Activated naive CD8-positive, alpha-beta T cell treated with anti-CD3 and anti-CD28 coated beads, Interleukin-2, amount 10 ng/mL, durations not matched to agents 7 days and 5 days (primary cell): ENCODE data around the gene CNTN3. TPM values are rescaled to one million over a fixed set of nuclear protein-coding genes. Genes with fewer than 3 reads are reported as not detected.

Source experiments
- ATAC-seq: fragments of 150-1000 bp; cut with Tn5 transposase; one replicate; pipeline ENCODE4 v1.10.0; 2021; ENCODE audit warnings: low read depth, moderate library complexity
- POLR2A ChIA-PET: fragments of 350-600 bp; sonication (Branson Sonifier 250); formaldehyde crosslinking; loops from one replicate; lab custom pipeline; 2021; ENCODE audit warnings: antibody characterized with exemption; lab: Charles Lee
- DNase-seq: peaks from one replicate; pipeline ENCODE4 v3.0.0; 2021
- H3K27ac Mint-ChIP-seq: one replicate; pipeline ENCODE4 v1.8.0; 2022; ENCODE audit warnings: mild to moderate bottlenecking, mixed read lengths
- H3K27me3 Mint-ChIP-seq: one replicate; pipeline ENCODE4 v1.8.0; 2022; ENCODE audit warnings: mild to moderate bottlenecking, moderate library complexity, mixed read lengths
- H3K36me3 Mint-ChIP-seq: one replicate; pipeline ENCODE4 v1.8.0; 2021; ENCODE audit warnings: mild to moderate bottlenecking, mixed read lengths
- H3K4me1 Mint-ChIP-seq: one replicate; pipeline ENCODE4 v1.8.0; 2021; ENCODE audit warnings: mixed read lengths
- H3K4me3 Mint-ChIP-seq: one replicate; pipeline ENCODE4 v1.8.0; 2022; ENCODE audit warnings: mild to moderate bottlenecking, moderate library complexity, mixed read lengths
- H3K9me3 Mint-ChIP-seq: one replicate; pipeline ENCODE4 v1.8.0; 2021; ENCODE audit warnings: mixed read lengths
- total RNA-seq, 2 experiments: library from RNA; stranded (reverse); gene quantifications; one replicate each; pipeline ENCODE4 v1.2.3, GENCODE V29; 2021

Gene CNTN3
- not detected for total RNA-seq

DNA sequence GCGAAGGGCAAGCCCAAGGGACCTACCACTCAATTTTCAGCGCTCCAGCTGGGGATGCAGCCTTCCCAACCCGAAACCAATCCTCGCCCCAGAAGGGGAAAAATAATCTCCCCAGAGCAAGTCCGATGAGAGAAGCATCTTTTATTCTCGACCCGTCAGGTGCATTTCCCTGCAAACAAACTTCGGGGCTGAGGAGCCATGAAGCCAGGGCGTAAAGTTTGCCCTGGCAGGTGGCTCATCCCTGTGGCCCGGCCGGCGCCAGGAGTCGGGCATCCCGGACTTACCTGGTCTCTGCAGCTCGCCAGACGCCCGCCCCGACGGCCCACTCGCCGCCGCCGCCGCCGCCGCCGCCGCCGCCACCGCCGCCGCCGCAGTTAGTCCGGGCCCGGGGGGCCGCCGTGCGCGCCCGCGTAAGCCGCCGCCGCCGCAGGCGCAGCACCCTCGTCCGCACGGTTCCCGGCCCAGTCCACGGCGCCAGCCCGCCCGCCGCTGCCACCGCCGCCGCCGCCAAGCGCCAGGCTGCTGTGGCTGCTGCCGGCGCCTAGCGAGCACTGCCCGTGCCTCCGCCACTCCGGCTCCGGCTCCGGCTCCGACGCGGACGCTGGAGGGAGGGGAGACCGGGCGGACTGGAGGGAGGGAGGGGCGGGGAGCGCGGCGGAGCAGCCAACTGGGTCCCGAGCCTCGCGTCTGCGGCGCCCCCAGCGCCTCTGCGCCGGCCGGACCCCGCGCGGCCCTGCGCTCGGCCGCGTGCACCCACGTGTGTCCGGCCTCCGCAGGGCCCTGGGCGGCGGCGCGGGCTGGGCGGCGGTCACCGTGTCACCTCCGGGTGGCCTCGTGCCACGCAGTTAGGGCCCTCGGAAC, at the start of gene CNTN3:
CNTN3 (minus strand) TSS at position 553 of the 861 bp plus-strand sequence. CDS start 93,547 bp downstream, outside the sequence.
- Mint-ChIP-seq H3K4me3 (no peak within 1 kb of the TSS), H3K36me3 (no peaks in the 10 kb centered on the region), H3K27me3 (peaks cover 20% of the 10 kb centered on the region), H3K9me3 (no peaks in the 10 kb centered on the region), H3K27ac (no peak within 1 kb of the TSS), H3K4me1 (no peaks in the 10 kb centered on the region)
- POLR2A ChIA-PET, result no interaction called here
- ATAC-seq, result no peak
- peak; percentile 24 for DNase-seq

DNA sequence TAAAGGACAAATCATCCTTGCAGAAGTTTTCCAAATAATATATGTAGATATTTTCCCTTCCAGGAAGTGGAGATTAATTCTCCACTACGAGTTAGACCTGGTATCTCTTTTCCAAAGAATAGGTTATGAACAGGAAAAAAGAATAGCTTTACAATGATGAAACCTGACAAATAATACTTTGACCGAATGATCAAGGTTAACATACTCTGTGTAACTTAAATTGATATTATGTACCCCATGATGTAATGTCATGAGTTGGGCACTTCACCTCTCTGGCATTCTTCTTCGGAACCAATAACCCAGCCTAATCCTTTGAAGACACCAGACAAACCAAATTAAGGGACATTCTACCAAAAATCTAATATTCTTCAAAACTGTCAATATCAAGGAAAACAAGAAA, 48.7 kb upstream of the CNTN3 start:
- H3K36me3 Mint-ChIP-seq, result no peaks in the 10 kb centered on the region
- no peaks in the 10 kb centered on the region for H3K27me3 Mint-ChIP-seq
- POLR2A ChIA-PET, result no interaction called here
- ATAC-seq, result no peak
- H3K4me1 Mint-ChIP-seq, result no peaks in the 10 kb centered on the region
- no peak overlapping the region for H3K4me3 Mint-ChIP-seq
- DNase-seq, result no peak
- H3K9me3 Mint-ChIP-seq, result peaks cover 5% of the 10 kb centered on the region
- H3K27ac Mint-ChIP-seq, result no peak overlapping the region

- ATAC-seq (no peak), DNase-seq (no peak)
- Mint-ChIP-seq H3K36me3 (no peaks in the 10 kb centered on the region), H3K4me3 (no peak overlapping the region), H3K9me3 (peaks cover 4% of the 10 kb centered on the region), H3K4me1 (no peaks in the 10 kb centered on the region), H3K27me3 (no peaks in the 10 kb centered on the region), H3K27ac (no peak overlapping the region)
- POLR2A ChIA-PET, result no interaction called here
These were observed 47.2 kb upstream of the CNTN3 start for GRCh38 chr3:74661672-74662071.

- DNase-seq, result no peak
These were observed 37.4 kb upstream of the CNTN3 start for GRCh38 chr3:74651885-74652284.

DNA sequence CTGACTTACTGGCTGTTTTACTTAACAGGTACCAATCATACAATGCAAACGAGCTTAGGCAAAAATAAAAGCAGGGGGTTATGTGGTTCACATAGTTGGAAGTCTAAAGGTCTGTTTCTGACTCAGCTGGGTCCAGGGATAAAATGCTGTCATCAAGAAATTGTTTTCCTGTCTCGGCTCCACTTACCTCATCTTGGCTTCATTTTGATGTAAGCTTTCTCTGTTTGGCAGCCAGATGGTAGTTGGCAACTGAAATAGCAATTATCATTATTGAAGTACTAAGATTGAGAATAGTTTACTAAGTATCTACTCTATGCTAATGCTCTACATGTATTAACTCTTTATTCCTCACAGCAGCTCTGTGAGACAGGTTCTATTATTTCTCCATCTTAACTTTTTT, 36.8 kb upstream of the CNTN3 start:
- H3K4me1 Mint-ChIP-seq, result no peaks in the 10 kb centered on the region
- H3K4me3 Mint-ChIP-seq, result no peak overlapping the region
- no peak overlapping the region for H3K27ac Mint-ChIP-seq
- peaks cover 5% of the 10 kb centered on the region for H3K9me3 Mint-ChIP-seq
- H3K27me3 Mint-ChIP-seq, result no peaks in the 10 kb centered on the region
- ATAC-seq (no peak), DNase-seq (no peak)
- POLR2A ChIA-PET, result no interaction called here
- H3K36me3 Mint-ChIP-seq, result no peaks in the 10 kb centered on the region

More at GRCh38 chr3:74651885-74652284, 37.4 kb upstream of the CNTN3 start:
- no peak for ATAC-seq
- H3K4me1 Mint-ChIP-seq, result no peaks in the 10 kb centered on the region
- no peak overlapping the region for H3K27ac Mint-ChIP-seq
- H3K9me3 Mint-ChIP-seq, result peaks cover 5% of the 10 kb centered on the region
- H3K27me3 Mint-ChIP-seq, result no peaks in the 10 kb centered on the region
- no peak overlapping the region for H3K4me3 Mint-ChIP-seq
- POLR2A ChIA-PET, result no interaction called here
- H3K36me3 Mint-ChIP-seq, result no peaks in the 10 kb centered on the region

GRCh38 chr3:74648107-74648506, 33.6 kb upstream of the CNTN3 start:
- DNase-seq, result no peak
- ATAC-seq, result no peak
- Mint-ChIP-seq H3K27ac (no peak overlapping the region), H3K36me3 (no peaks in the 10 kb centered on the region), H3K4me3 (no peak overlapping the region), H3K27me3 (no peaks in the 10 kb centered on the region), H3K4me1 (no peaks in the 10 kb centered on the region), H3K9me3 (peaks cover 5% of the 10 kb centered on the region)
- POLR2A ChIA-PET, result no interaction called here

GRCh38 chr3:74646094-74646493, 31.6 kb upstream of the CNTN3 start:
- H3K27ac Mint-ChIP-seq, result no peak overlapping the region
- no peaks in the 10 kb centered on the region for H3K36me3 Mint-ChIP-seq
- H3K27me3 Mint-ChIP-seq, result no peaks in the 10 kb centered on the region
- H3K4me3 Mint-ChIP-seq, result no peak overlapping the region
- no peak for DNase-seq
- ATAC-seq, result no peak
- no peaks in the 10 kb centered on the region for H3K4me1 Mint-ChIP-seq
- H3K9me3 Mint-ChIP-seq, result peaks cover 5% of the 10 kb centered on the region
- POLR2A ChIA-PET, result no interaction called here

DNA sequence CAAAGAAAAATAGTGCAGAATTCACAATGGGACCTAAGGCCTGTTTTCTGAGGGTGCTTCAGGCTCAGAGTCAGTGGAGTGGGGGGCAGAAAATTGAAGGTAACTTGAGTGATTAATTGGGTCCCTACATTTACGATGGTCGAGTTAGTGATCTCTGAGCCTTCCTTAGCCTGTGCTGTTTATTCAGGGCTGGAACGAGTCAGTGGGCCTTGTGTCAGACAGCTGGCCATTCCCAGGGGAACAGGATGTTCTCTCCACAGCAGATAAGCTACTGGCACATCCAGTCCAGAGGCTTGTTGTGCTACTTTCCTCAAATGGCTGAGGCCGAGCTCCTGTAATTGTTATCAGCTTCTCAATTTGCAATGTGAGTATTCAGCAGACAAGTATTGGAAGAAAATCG, 29.2 kb upstream of the CNTN3 start:
- H3K27ac Mint-ChIP-seq, result no peak overlapping the region
- ATAC-seq (no peak), DNase-seq (no peak)
- H3K4me1 Mint-ChIP-seq, result no peaks in the 10 kb centered on the region
- POLR2A ChIA-PET, result no interaction called here
- peaks cover 5% of the 10 kb centered on the region for H3K9me3 Mint-ChIP-seq
- no peaks in the 10 kb centered on the region for H3K36me3 Mint-ChIP-seq
- no peak overlapping the region for H3K4me3 Mint-ChIP-seq
- no peaks in the 10 kb centered on the region for H3K27me3 Mint-ChIP-seq

DNA sequence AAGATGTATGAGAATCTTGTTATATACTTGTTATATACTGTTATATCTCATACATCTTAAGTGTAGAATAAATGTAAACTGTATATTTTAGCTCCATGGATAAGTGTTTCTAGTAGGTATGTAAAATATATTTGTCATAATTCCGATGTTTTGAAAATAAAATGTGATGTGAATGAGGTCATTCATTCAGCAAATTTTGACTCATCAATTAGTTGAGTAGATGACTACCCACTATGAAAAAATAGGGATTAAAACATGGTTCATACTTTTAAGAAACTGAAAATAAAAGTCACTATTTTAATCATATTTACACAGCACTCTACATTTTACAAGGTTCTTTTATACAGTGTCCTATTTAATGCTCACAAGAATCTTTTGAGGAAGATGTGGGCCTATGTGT, 28.4 kb upstream of the CNTN3 start:
- Mint-ChIP-seq H3K27me3 (no peaks in the 10 kb centered on the region), H3K4me3 (no peak overlapping the region), H3K36me3 (no peaks in the 10 kb centered on the region), H3K27ac (no peak overlapping the region), H3K4me1 (no peaks in the 10 kb centered on the region), H3K9me3 (peaks cover 2% of the 10 kb centered on the region)
- POLR2A ChIA-PET, result no interaction called here
- DNase-seq (no peak), ATAC-seq (no peak)

- no peak for ATAC-seq
These were observed 25.8 kb upstream of the CNTN3 start for GRCh38 chr3:74640211-74640610.

GRCh38 chr3:74639681-74640080, 25.2 kb upstream of the CNTN3 start:
- Mint-ChIP-seq H3K27me3 (no peaks in the 10 kb centered on the region), H3K4me1 (no peaks in the 10 kb centered on the region), H3K36me3 (no peaks in the 10 kb centered on the region), H3K27ac (no peak overlapping the region), H3K9me3 (peaks cover 6% of the 10 kb centered on the region), H3K4me3 (no peak overlapping the region)
- DNase-seq, result no peak
- ATAC-seq, result no peak
- POLR2A ChIA-PET, result no interaction called here

More at GRCh38 chr3:74640211-74640610, 25.8 kb upstream of the CNTN3 start:
- H3K4me1 Mint-ChIP-seq, result no peaks in the 10 kb centered on the region
- H3K4me3 Mint-ChIP-seq, result no peak overlapping the region
- POLR2A ChIA-PET, result no interaction called here
- no peak overlapping the region for H3K27ac Mint-ChIP-seq
- no peak for DNase-seq
- H3K9me3 Mint-ChIP-seq, result peaks cover 6% of the 10 kb centered on the region
- H3K27me3 Mint-ChIP-seq, result no peaks in the 10 kb centered on the region
- no peaks in the 10 kb centered on the region for H3K36me3 Mint-ChIP-seq

DNA sequence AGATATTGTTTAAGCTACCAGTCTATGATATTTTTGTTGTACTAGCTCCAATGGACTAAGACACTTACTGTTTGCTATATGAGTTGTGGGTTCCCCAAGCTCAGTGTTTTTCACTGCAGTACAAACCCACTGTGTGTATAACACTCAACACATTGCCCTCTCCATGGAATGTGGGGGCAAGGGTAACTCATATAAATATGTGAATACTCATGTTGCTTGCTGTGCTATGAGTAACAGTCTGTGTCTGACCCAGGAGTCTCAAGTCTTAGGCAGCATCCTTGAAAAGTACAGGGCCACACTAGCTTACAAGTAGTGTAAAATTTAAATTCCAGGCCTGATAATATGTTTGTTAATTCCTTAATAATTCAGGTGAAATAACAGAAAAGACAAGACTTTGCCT, 22.5 kb upstream of the CNTN3 start:
- POLR2A ChIA-PET, result no interaction called here
- ATAC-seq (no peak), DNase-seq (no peak)
- Mint-ChIP-seq H3K36me3 (no peaks in the 10 kb centered on the region), H3K27ac (no peak overlapping the region), H3K9me3 (peaks cover 9% of the 10 kb centered on the region), H3K27me3 (no peaks in the 10 kb centered on the region), H3K4me1 (no peaks in the 10 kb centered on the region), H3K4me3 (no peak overlapping the region)

GRCh38 chr3:74633021-74633420, 18.6 kb upstream of the CNTN3 start:
- no peaks in the 10 kb centered on the region for H3K36me3 Mint-ChIP-seq
- POLR2A ChIA-PET, result no interaction called here

DNA sequence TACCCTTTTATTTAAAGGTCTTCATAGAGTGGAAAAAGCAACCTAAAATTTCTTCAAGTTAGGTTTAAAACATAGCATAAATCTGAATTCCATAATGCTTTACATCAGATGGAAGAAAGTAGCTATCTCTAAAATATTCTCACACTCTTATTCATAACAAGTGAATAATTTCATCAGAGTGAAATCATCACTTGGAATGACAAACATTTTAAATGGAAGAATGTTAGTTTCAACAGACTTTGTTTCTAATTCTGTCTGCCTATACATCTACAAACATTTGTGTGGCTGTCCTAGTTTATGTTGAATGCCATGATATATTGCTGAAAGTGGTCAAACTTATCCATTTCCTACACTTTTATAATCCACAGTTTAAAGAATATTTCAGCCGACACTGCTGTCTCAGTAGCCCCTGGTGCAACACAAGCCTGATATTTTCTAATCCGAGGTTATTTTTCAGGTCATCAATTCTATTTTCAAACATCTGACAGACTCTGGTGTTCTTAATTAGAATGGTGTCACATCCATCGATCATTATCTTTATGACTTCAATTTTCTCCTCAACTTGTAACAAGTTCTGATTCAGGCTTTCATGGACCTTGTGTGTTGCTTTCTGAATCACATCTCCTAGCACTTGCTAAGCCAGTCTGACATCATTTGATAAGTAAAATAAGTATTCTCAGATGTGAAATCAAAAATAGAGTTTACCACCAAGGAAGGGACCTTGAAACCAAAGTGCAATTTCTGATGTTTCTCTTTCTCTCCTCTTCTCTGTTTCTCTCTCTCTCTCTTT, 17.1 kb upstream of the CNTN3 start:
- DNase-seq (no peak), ATAC-seq (no peak)
- peaks cover 8% of the 10 kb centered on the region for H3K9me3 Mint-ChIP-seq
- POLR2A ChIA-PET, result no interaction called here
- no peaks in the 10 kb centered on the region for H3K4me1 Mint-ChIP-seq
- H3K36me3 Mint-ChIP-seq, result no peaks in the 10 kb centered on the region
- no peaks in the 10 kb centered on the region for H3K27me3 Mint-ChIP-seq
- H3K27ac Mint-ChIP-seq, result no peak overlapping the region
- H3K4me3 Mint-ChIP-seq, result no peak overlapping the region

More at GRCh38 chr3:74633021-74633420, 18.6 kb upstream of the CNTN3 start:
- no peaks in the 10 kb centered on the region for H3K4me1 Mint-ChIP-seq
- no peaks in the 10 kb centered on the region for H3K27me3 Mint-ChIP-seq
- H3K9me3 Mint-ChIP-seq, result peaks cover 9% of the 10 kb centered on the region
- DNase-seq (no peak), ATAC-seq (no peak)
- H3K4me3 Mint-ChIP-seq, result no peak overlapping the region
- no peak overlapping the region for H3K27ac Mint-ChIP-seq
